ENCODE data around the gene TPM2. TPM values are rescaled to one million over a fixed set of nuclear protein-coding genes. Genes with fewer than 3 reads are reported as not detected.

Gene TPM2
- total RNA-seq, 8 experiments from 2014 or later: 6.1 to 470 (median 68.3) TPM

- no peak for ATAC-seq (replicated peaks in 6 of 8)
- in situ Hi-C loops (cut with MboI; ENCODE audit: low pct_unique_long_range_greater_than_20kb in 2 of 9, low sequenced_read_pairs in 9 of 9, unreplicated experiment in 9 of 9): no loop called here
- Histone ChIP-seq H3K4me3 (no peak overlapping the region), H3K4me1 (replicated peaks in 1 of 2) (no peaks in the 10 kb centered on the region), H3K27ac (no peak overlapping the region)
- WGBS, 10 experiments: 45 to 92% (median 83%) methylated on average over 2 to 7 of the region's 9 CpGs
Observed at GRCh38 chr9:35636135-35636876, 53.4 kb downstream of the TPM2 start.

GRCh38 chr9:35635730-35636129 lies 54.0 kb downstream of the TPM2 start:
- no peak overlapping the region for H3K4me3 ChIP-seq

More at GRCh38 chr9:35635730-35636129, 54.0 kb downstream of the TPM2 start:
- in situ Hi-C loops (cut with MboI; ENCODE audit: low pct_unique_long_range_greater_than_20kb in 2 of 9, low sequenced_read_pairs in 9 of 9, unreplicated experiment in 9 of 9): no loop called here
- H3K4me1 ChIP-seq (replicated peaks in 1 of 2): no peaks in the 10 kb centered on the region
- ATAC-seq (replicated peaks in 6 of 8): no peak
- H3K27ac ChIP-seq: no peak overlapping the region

Other genes starting within 250 kb of the TPM2 start
- gene RUSC2, start 199.8 kb downstream of the TPM2 start, total RNA-seq: 10 to 100 TPM; 12.7 to 42.1 (median 34.3) TPM
- gene TESK1, start 84.7 kb downstream of the TPM2 start, total RNA-seq: 10 to 100 TPM; 15.9 to 30.6 (median 23.0) TPM
- 1 to 10 TPM in 5 of 8 experiments, under 1 TPM in 3; 0.50 to 3.8 (median 1.3) TPM for gene CD72, start 71.5 kb downstream of the TPM2 start, total RNA-seq
- under 1 TPM in 3 of 8 experiments, not detected in 5; 0.36 to 0.62 (median 0.46) TPM for gene SIT1, start 39.0 kb downstream of the TPM2 start, total RNA-seq
- over 10,000 TPM; 12,611 to 65,418 (median 21,607) TPM for gene RMRP, start 31.9 kb downstream of the TPM2 start, total RNA-seq
- 10 to 100 TPM in 5 of 8 experiments, 1 to 10 TPM in 3; 4.3 to 26.4 (median 18.8) TPM for gene CCDC107, start 31.6 kb downstream of the TPM2 start, total RNA-seq
- 1 to 10 TPM in 6 of 8 experiments, under 1 TPM in 2; 0.41 to 7.2 (median 3.0) TPM for gene ARHGEF39, start 24.7 kb downstream of the TPM2 start, total RNA-seq
- 1 to 10 TPM in 1 of 8 experiments, under 1 TPM in 2, not detected in 5; 0.60 to 1.8 (median 0.87) TPM for gene CA9, start 16.0 kb downstream of the TPM2 start, total RNA-seq
- 100 to 1,000 TPM in 1 of 8 experiments, 10 to 100 TPM in 6, 1 to 10 TPM in 1; 6.9 to 138 (median 44.6) TPM for gene TLN1, start 42.3 kb upstream of the TPM2 start, total RNA-seq
- gene CREB3, start 42.7 kb upstream of the TPM2 start, total RNA-seq: 10 to 100 TPM; 24.7 to 77.7 (median 56.2) TPM
- gene GBA2, start 59.3 kb upstream of the TPM2 start, total RNA-seq: 100 to 1,000 TPM in 1 of 8 experiments, 10 to 100 TPM in 7; 24.5 to 128 (median 53.7) TPM
- gene RGP1, start 59.4 kb upstream of the TPM2 start, total RNA-seq: 10 to 100 TPM; 11.0 to 31.0 (median 14.4) TPM
- gene MSMP, start 64.4 kb upstream of the TPM2 start, total RNA-seq: not detected
- 10 to 100 TPM in 5 of 8 experiments, 1 to 10 TPM in 3; 5.5 to 37.8 (median 14.6) TPM for gene NPR2, start 101.7 kb upstream of the TPM2 start, total RNA-seq
- 10 to 100 TPM in 1 of 8 experiments, 1 to 10 TPM in 6, under 1 TPM in 1; 0.31 to 21.9 (median 2.4) TPM for gene SPAG8, start 122.3 kb upstream of the TPM2 start, total RNA-seq
- gene HINT2, start 125.1 kb upstream of the TPM2 start, total RNA-seq: 10 to 100 TPM; 30.5 to 62.8 (median 42.9) TPM
- under 1 TPM; 0.07 to 0.76 (median 0.25) TPM for gene FAM221B, start 138.8 kb upstream of the TPM2 start, total RNA-seq
- gene TMEM8B, start 139.3 kb upstream of the TPM2 start, total RNA-seq: 10 to 100 TPM in 5 of 8 experiments, 1 to 10 TPM in 3; 2.4 to 17.0 (median 13.2) TPM
- gene OR13J1, start 180.5 kb upstream of the TPM2 start, total RNA-seq: under 1 TPM in 4 of 8 experiments, not detected in 4; 0.27 to 0.97 (median 0.40) TPM
- 1 to 10 TPM in 4 of 8 experiments, under 1 TPM in 3, not detected in 1; 0.27 to 1.8 (median 1.0) TPM for gene HRCT1, start 216.3 kb upstream of the TPM2 start, total RNA-seq
- gene SPAAR, start 219.6 kb upstream of the TPM2 start, total RNA-seq: under 1 TPM in 5 of 8 experiments, not detected in 3; 0.11 to 0.91 (median 0.25) TPM

Measured in motor neuron (in vitro differentiated cells).